Right kidney (tissue), 1 donor: Measurements from ENCODE around the gene NLRP6.
A peak's percentile ranks its signal among the peaks of the same experiment; 100 is the strongest.

Source experiments
- DNase-seq: peaks from one replicate; pipeline ENCODE4 v3.0.0-alpha.2; 2016

Gene NLRP6

DNA sequence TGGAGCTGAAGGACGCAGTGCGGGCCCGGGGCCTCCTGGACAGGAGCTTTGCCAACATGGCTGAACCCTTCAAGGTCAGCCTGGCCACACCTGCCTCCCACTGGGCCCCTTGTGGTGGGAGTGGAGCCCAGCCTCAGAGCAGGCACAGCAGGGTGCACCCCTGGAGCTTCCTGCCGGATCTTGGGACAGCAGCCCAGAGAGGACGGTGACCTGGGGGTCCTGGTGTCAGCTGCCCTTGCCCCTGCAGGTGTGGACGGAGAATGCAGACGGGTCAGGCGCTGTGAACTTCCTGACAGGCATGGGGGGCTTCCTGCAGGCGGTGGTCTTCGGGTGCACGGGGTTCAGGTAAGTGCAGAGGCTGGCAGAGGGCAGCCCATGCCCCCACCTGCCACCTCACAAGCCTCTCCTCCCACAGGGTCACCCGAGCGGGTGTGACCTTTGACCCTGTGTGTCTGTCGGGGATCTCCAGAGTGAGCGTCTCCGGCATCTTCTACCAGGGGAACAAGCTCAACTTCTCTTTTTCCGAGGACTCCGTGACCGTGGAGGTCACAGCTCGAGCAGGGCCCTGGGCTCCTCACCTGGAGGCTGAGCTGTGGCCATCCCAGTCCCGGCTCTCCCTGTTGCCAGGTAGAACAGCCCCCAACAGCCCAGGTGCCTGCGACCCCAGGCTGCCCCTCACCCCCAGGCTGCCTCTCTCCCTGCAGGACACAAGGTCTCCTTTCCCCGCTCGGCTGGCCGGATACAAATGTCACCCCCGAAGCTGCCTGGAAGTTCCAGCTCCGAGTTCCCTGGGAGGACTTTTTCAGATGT is 15.8 kb downstream of the NLRP6 start:
- DNase-seq = no peak

DNA sequence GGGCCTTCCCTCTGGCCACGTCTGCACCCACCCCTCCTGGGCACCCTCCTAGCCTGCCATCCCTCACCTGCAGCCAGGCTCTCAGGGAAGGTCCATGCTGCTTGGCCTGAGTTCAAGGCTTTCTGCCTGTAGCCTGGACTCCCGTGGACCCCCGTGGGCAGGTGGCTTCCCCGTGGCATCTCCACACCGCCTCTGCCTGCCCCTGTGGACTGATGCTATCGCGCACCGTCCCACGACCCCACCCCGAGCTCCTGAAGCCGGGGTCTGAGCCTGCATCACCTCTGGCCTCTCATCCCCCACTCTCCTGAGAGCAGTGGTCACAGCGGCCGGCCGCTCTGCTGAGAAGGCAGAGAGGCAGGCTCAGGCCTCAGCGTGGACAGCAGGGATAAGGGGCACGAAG is 16.6 kb downstream of the NLRP6 start:
- no peak for DNase-seq

DNA sequence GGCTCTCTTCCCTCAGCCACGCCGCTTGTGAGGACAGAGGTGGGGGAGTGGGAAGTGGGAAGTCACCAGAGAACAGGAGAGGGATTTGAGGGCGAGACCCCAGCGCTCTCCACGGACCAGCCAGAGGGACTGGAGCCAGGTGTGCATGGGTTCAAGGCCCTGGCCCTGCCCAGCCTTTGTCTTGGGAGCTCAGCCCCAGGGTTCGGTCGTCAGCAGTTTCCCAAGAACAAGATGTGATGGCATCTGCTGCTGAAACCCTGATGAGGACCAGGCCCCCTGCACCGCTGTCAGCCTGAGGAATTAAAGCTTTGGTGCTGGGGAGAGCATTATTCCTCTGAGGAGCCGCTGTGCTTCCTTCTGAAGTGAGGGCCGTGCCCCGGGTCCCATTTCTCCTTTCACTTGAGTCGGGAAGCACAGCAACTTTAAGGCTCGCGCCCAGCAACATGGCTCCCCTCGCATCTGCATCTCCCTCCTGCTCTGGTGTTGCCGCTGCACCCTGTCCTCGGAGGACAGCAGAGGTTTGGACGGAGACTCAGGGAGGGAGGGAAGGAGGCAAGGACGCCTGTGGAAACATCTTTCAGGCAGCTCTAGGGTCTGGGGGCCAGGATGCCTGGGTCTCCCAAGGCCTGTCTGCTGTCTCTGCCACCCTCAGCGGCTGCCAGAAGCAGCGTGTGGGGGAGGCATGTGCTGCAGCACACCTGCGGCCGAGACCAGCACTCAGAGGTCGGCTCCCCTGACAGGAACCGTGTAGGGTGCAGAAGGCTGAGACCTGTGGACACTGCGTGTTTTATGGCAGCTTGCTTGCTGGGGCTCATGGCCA is 17.4 kb downstream of the NLRP6 start:
- no peak for DNase-seq

DNA sequence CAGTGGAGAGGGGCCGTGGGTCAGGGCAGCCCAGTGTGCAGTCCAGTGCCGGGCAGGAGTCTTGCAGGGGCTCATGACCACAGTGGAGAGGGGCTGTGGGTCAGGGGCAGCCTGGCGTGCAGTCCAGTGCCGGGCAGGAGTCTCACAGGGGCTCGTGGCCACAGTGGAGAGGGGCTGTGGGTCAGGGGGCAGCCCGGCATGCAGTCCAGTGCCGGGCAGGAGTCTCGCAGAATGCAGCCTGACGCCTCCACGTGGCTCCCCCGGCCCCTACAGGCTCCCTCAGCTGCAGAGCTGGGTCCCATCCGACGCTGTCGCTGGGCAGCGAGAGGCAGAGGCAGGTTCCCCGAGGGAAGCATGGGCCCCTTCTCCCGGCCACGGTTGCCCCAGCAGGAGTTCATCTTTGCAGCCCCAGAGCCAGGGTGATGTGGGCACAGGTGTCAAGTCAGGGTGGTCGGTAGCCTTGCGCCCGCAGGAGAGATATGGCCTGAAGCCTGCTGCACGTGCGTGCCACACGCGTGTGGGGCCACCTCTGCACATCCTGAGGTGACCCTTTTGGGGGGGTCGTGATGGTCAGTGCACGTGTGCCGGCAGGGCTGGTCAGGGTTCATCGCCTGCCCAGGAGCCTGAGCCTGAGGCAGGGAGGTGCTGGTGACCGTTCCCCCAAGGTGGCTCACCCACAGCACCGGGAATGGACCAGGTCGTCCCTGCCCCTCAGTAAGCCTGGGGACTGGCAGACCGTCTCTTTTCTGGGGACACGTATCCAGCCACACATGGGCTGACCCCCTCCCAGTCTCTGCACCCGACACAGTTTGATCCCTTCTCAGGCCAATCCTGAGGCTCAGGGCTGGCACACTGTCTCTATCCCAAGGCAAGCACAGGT is 18.2 kb downstream of the NLRP6 start:
- no peak for DNase-seq

DNA sequence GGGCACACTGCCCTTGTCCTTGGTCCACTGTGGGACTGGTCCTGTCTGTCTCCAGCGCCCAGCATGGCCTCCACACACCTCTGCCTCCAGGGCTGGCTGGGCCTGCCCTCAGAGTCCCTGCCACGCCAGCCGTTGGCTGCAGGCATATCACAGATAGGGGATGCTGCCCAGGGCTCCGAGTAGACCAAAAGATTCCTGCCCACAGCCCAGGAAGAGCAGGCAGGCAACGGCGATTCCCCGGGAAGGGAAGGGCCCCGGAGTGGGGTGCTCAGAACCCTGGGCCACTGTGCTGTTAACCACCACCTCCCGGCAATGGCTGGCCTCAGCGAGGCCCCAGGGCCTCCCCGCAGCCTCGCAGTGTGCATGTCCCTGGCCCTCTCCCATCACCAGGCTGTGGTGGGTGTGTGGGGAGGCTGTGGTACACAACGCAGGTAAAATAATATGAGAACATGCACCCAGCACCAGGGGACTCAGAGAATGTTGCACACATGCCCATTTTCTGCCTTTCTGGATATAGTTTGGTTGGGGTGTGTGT is 18.9 kb downstream of the NLRP6 start:
- no peak for DNase-seq

DNA sequence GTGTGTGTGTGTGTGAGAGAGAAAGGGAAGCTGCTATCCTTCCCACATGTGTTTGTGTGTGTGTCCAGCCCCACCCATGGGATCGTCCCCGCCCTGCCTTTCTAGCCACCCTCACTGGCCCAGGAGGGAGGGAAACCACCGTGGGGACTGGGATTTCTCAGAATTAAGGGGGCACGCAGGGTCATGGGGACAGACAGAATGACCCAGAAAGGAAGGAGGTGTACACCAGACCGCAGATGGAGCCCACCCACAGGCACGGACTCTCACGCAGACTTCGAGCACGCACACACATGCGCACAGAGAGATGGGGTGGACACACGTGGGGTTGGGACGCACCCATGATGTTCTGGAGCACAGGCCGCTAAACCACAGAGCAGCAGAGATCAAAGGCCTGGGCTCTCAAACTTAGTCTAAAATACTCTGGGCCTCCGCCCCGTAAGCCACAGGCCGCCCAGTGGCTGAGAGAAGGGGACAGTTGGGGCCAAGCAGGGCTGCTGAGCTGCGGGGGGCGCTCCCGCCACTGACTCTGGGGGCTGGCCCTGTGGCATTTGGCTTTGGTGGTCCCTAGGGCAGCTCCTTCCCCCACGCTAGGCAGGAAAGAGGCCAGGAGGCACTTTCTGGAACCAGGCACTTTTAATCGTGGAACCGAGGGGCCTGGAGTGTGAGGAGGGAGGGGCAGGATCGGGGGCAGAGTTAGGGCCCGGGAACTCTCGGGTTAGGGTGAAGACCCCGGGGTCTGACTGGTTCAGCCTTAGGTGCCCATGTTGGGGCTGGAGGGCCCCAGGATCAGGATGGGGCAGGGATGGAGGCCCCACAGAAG is 19.6 kb downstream of the NLRP6 start:
- no peak for DNase-seq

DNA sequence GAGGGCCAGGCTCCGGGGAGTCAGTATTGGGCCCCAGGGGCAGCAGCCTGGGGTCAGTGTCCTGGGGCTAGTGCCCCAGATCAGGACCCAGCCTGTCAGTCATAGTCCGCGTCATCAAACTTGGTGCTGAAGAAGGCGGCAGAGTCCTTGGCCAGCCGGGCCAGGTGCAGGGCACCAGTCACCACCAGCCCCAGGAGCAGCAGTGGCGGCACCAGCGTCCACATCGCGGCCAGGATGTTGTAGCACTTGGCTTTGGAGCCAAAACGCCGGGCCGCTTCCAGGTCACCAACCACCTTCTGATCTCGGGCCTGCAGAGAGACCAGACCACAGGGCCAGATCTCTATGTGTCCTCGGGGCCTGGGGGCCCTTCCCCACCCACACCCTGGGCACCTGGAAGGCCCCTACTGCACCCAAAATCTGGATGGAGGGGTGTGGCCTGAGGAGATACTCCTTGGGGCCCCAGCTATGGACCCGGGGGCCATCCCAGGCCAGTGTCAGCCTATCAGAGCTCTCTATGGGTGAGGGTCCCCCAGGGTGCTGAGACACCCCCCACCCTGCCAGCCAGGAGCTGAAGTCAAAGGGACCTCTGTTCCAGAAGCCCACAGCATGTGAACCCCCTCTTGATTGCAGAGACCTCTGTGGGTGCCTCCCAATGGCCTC is 20.3 kb downstream of the NLRP6 start:
- no peak for DNase-seq

DNA sequence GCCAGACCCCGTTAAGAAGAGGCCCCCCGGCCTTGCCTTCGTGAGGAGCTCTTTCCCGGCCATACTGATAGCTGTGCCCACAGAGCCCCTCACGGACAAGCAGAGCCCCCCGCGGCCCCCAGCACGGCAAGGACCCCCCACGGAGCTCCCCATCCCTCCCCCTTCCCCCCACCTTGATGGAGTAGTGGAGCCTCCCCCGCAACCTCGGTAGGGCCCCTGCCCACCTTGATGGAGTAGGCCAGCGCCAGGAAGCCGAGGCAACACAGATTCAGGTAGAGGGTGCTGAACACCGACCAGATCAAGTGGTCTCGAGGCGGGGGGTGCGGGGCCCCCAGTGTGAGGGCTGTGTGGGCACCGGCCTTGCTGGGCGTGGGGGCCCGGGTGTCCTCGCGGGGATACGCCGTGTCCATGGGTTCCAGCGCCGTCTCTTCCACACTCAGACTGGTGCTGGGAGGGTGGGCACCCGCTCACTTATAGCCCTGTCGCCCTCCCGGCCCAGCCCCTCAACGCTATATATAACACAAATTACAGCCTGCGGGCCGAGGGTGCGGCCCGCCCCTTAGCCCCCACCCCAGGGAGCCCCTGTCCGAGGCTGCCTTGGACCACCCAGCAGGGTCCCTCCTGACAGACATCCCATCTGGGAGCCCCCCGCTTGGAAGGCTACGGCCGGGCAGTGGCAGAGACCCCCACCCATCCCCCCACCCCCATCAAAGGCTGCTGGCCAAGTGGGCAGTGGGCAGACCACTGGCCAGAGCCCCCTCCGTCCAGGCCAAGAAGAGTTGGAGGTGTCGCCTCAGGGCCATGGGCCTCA is 21.1 kb downstream of the NLRP6 start, which contains the start of gene IFITM5:
TSS of gene IFITM5 (minus strand) at position 446 of the 811 bp plus-strand sequence. CDS start at position 410, 36 bp downstream.
- no peak for DNase-seq

DNA sequence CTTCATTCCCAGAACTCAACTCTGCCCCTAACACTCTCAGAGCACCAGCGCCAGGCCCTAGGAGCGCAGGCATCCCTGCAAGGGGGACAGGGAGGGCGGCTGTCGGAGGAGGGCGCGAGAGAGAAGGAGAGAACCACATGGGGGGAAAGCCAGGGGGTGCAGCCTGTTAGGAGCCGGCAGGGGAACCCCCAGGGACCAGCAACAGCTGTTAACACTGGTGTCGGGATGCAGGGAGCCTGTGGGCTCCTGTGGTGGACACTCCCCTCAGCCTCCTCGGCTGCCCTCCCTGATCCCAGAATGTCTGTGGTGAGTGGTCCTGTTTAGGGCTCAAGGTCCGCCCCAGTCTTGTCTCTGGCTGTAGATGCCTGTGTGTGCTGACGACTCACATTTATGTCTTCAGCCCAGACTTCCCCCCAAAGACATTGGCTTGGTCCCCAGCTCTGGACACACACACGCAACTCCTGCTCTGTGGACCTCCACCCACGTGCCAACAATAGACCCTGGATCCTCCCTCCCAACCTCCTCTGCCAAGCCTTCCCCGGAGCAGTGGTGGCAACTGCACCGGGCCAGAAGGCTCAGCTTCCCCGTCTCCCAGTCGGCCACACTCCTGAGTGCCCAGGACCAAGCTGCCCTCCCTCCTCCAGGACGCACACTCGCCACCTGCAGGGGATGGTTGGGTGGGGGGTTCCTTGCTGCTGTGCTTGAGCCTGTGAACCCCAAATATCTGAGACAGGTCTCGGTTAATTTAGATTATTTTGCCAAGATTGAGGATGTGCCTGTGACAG is 21.9 kb downstream of the NLRP6 start:
- DNase-seq = no peak

DNA sequence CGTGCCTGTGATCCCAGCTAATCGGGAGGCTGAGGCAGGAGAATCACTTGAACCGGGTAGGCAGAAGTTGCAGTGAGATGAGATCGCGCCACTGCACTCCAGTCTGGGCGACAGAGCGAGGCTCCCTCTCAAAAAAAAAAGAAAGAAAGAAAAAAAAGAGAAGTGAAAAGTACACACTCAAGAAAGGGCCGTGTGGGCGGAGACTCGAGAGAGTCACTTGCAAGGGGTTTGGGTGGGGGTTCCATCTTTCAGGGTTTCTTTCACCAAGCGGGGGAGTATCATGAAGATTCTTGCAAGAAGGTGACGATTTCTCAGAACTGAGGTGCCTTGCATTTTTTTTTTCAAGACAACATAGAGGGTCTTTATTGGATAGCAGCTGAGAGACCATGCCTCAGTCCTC is 25.2 kb downstream of the NLRP6 start:
- no peak for DNase-seq

DNA sequence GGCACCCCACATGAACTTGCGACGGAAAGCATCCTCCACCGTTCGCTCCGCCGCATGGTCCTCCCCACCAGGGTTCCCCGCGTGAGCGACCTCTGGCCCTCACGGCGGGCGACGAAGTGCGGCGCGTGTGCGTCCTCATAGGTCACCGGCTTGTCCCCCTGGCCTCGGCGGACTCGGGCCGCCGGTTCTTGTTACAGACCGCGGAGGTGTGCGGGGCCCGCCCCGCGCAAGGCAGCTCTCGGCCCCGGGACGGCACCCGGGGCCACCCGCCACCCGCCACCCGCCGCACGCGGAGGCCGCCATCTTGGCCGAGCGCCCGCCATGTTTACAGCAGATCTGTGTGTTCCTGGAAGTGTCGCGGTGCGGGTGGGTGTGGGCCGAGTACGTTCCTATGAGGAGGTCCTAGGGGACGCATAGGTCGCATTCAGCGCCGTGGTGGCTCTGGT is 25.9 kb downstream of the NLRP6 start:
- DNase-seq = no peak

DNA sequence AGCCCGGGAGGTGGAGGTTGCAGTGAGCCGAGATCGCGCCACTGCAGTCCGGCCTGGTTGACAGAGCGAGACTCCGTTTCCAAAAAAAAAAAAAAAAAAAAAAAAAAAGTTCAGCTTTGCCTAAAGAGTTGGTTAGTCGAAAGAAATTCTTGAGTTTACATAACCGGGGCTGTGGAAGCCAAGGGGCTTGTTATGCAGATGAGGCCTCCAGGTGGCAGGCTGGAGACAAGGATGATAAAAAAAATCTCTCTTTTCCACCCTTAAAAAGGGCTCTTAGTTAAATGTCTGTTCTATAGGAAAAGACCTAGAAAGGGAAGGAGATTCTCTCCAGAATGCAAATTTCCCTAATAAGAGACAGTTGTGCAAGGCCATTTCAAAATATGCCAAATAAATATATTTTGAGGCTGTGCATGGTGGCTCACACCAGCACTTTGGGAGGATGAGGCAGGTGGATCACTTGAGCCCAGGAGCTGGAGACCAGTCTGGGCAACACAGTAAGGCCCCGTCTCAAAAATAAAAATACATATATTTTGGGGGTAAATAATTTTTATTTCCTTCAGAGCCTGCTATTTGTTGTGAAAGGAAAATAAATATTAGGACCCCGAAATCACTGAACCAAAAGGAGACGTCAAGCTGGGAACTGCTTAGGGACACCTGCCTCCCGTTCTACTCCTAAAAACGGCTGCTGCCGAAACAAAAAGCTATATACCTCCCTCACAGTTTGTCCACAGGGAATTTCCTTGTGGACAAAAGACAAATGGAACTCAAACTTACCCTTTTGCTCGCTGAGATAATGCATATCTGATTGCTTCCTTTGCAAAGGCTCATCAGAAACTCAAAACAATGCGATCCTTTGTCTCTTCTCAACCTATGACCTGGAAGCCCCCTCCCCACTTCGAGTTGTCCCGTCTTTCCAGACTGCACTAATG is 27.0 kb downstream of the NLRP6 start:
- no peak for DNase-seq

DNA sequence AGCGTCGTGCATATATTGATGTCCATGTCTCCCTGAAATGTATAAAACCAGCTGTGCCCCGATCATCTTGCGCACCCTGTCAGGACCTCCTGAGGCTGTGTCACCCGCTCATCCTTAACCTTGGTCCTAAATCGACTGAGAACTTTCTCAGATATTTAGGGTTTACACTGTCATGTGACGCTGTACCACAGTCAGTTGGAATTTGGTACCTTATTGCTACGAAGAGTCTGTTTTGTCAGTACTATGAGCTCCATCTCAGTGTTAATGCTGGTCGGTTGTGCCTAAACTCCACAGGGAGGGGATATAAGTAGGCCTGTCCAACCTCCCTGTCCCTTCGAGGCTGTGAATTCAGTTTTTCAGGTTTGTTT is 27.6 kb downstream of the NLRP6 start:
- no peak for DNase-seq

DNA sequence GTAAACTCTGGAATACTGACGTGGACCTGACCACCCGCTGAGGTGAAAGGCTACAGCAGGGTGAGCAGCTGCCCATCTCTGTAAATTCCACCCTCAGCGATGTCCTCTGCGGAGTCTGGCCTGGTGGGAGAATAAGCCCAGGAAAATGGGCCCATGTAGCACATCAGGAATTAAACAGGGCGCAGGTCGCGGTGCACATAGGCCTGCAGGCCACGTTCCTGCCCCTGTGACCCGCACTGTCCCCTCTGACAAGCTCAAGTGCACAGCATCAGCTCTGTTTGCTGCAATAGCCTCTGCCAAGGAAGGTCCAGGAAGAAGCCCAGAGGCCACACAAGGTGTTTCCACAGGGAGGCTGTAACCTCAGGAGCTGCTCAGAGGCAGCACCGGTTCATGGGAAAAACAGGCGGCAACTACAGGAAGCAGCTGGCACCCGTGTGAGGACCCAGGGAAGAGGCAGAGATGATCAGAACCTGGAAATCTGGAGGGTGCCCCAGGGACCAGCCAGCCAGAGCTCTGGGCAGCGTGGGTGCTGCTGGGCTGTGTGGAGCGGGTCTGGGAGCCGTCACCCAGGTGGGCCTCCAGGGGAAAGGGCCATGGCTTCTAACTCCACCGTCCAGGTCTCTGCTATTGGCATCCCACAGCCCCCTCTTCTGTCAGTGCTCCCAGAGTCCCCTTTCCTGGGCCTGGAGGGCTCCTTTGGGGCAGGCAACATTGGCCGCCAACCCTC is 28.6 kb downstream of the NLRP6 start:
- no peak for DNase-seq

DNA sequence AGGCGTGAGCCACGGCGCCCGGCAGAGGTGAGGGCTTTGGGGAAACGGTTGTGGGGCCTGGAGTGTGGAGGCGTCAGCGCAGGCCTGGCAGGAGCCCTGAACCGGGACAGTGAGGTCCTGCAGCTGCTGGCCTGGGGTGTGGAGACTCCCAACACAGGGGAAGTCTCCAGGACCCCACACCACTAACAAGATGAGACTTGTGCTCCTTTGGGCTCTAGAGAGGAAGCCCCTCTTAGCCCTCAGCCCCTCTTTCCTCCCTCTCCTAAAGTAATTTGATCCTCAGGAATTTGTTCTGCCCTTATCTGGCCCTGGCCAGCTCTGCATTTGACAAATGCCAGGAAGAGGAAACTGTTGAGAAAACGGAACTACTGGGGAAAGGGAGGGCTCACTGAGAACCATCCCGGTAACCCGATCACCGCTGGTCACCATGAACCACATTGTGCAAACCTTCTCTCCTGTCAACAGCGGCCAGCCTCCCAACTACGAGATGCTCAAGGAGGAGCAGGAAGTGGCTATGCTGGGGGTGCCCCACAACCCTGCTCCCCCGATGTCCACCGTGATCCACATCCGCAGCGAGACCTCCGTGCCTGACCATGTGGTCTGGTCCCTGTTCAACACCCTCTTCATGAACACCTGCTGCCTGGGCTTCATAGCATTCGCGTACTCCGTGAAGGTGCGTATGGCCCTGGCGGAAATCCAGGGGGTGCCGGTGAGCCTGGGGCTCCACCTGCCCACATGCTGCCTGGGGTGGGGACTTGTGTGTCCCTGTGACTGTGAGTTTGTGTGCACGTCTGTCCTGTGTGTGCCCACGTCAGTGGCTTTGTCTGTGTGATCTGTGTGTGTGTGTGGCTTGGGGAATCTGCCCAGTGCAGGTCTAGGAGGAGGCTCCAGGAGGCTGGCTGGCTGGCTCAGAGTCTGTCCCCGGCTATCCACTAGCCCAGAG is 29.8 kb downstream of the NLRP6 start, which contains the start of gene IFITM2:
TSS of gene IFITM2 (plus strand) at position 51 of the 943 bp plus-strand sequence. CDS start at position 428, 377 bp downstream.
- DNase-seq = peak; percentile 76
